Left lobe of liver (tissue), 2 donors: ENCODE results near the gene HOGA1. TPM values are rescaled to one million over a fixed set of nuclear protein-coding genes. Genes with fewer than 3 reads are reported as not detected.
"Not testable (repeated sequence)": the region's sequence is repeated elsewhere in the genome, so short reads cannot be mapped to it uniquely, and the experiment has no call there.

Source experiments
- ATAC-seq: fragments of 200-7000 bp; cut with Tn5 transposase; one replicate; pipeline ENCODE4 v1.9.1; 2020; ENCODE audit warnings: mild to moderate bottlenecking, moderate library complexity
- DNase-seq: peaks from one replicate; pipeline ENCODE4 v3.0.0-alpha.2; 2020; ENCODE audit warnings: low spot score
- total RNA-seq: library from RNA; stranded (reverse); gene quantifications from one replicate; pipeline ENCODE4 v1.2.1, GENCODE V29; 2021
- donor health status: DM: no; HTN: no; CAD: no; lungs with moderate emphysema.
- donor health status: DM: no; HTN: yes; CAD: no.

The HOGA1 gene
- total RNA-seq, 1 donor from 2014 or later = 66.2 TPM

DNA sequence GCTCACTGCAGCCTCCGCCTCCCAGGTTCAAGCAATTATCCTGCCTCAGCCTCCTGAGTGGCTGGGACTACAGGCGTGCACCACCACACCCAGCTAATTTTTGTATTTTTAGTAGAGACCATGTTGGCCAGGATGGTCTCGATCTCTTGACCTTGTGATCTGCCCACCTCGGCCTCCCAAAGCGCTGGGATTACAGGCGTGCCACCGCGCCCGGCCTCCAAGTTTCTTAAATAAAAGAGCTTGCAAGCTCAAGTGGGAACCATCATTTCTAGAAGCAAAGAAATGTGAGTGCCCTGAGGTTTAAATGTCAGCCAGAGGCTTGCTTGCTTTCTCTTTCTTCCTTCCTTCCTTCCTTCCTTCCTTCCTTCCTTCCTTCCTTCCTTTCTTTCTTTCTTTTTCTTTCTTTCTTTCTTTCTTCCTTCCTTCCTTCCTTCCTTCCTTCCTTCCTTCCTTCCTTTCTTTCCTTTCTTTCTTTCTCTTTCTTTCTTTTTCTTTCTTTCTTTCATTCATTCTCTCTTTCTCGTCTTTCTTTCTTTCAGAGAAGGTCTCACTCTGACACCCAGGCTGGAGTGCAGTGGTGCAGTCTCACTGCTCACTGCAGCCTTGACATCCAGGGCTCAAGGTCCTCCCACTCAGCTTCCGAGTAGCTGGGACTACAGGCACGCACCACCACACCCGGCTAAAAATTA is 58.4 kb downstream of the HOGA1 start:
- DNase-seq, ATAC-seq: not testable (repeated sequence)

DNA sequence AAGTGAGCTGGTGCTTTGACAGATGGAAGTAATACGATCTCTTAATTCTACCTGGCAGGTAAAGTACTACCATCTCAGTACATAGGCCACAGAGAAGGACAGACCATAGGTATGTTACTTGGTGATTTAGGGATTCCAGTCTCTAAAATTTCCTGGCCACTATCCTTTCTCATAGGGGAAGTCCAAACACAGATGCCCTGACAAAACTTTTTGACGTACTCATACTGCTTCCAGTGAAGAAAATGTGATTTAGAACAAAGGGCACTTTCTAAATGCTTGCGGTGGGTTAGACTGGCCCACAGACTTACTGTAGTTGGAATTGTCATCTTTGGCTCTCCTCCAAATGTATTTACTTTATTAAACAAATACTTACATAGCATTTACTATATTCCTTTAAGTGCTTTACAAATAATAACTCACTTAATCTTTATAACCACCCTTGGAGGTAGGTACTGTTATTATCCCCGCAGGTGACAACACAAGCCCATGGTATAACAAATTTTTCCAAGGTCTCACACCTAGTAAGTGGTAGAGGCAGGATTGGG is 59.3 kb downstream of the HOGA1 start:
- ATAC-seq = no peak
- no peak for DNase-seq

DNA sequence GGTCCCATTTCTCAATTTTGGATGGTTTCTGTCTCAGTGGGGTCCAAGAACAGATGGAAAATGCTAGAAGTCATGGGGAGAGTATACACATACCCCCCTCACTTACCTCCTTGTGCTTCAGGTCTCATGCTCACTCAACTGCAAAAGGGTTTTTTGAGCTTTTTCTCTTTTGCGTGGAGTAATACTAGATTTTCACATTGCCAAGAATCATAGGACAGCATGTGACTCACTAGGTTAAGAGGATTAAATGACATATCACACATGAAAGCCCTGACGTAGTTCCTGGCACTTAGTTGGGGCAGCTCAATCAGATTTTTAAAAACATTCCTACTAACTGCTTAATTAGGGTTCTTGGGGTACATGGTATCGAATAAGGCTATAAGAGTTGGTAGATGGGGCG is 60.7 kb downstream of the HOGA1 start:
- no peak for DNase-seq
- no peak for ATAC-seq

DNA sequence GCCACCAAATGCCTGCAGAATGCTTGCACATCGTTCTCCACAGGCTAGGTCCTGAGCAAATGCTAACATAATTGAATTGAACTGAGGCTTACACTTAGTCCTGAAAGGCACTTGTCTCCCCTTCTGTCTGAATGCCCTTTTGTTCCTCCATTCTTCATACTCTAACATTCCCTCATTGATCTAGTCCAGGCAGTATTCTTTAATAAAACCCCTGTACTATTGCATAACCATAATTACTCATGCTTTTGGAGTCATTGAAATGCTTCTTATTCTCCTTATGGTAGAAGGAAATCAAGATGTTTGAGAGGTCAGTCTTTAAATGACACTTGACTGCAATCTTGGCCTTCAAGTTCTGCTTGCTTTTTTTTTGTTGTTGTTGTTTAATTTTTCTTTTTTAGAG is 63.4 kb downstream of the HOGA1 start:
- DNase-seq = no peak
- no peak for ATAC-seq

DNA sequence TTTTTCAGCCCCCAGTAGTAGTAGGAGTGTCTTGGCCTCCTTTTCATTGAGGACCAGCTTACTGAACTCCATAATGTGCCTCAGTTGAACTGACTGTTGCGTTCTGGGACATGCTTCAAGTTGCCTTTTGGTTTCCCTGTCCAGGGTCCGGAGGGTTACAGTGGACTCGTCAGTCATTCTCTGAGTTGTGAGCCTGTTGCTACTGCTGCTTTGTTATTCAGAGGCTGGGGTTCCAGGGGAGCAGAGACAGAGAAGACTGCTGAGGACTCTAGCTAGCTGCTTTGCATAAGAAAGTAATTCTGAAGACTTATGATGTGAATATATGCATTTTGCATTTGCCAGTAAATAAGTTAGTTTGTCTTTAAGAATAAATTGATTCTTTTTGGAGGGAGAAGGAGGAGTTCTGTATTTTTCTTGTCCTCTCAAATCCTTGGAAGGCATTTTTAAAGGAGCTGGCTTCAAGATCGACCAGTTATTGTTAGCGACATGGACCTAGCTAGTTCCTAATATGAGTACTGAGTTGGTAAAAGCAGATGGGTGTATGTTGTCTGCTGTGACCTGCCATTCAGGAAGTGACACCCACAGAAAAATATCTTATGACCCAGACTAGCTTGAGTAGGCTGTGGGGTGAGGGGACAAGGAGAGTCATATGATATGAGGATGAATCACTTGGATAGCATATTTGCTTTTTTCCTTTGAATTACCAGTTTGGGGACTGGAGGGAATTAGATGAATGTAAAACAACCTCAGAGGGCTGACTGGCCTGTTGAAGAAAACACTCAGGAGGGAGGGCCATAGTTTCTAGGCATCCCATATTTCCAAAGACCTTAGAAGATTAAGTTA is 64.6 kb downstream of the HOGA1 start:
- DNase-seq = no peak

DNA sequence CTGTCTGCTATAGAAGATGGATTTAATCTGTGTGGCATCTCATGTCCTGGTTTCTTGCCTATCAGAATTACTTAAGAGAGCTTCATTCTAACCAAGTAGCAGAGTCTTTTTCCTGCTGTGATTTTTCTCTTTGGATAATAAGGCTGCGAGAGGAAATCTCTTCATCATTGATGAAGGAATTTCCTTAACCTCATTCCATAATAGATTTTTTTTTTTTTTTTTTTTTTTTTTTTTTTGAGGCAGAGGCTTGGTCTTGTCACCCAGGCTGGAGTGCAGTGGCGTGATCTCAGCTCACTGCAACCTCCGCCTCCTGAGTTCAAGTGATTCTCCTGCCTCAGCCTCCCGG is 65.2 kb downstream of the HOGA1 start:
- ATAC-seq, DNase-seq: not testable (repeated sequence)

More for the DNA sequence above, 64.6 kb downstream of the HOGA1 start:
- peak; percentile 61 for ATAC-seq

DNA sequence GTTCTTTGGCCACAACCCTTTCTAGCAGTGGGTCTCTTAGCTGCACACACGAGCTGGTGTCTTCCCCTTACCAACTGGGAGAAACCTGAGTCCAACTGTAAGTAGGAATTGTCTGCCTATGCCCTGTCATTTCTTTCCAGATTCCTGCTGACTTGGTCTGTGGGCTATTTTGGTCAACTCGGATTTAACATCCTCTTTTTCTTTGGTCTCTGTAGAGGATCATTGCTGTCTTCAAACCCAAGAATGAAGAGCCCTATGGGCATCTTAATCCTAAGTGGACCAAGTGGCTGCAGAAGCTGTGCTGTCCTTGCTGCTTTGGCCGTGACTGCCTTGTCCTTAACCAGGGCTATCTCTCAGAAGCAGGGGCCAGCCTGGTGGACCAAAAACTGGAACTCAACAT is 66.5 kb downstream of the HOGA1 start:
- no peak for ATAC-seq
- no peak for DNase-seq

DNA sequence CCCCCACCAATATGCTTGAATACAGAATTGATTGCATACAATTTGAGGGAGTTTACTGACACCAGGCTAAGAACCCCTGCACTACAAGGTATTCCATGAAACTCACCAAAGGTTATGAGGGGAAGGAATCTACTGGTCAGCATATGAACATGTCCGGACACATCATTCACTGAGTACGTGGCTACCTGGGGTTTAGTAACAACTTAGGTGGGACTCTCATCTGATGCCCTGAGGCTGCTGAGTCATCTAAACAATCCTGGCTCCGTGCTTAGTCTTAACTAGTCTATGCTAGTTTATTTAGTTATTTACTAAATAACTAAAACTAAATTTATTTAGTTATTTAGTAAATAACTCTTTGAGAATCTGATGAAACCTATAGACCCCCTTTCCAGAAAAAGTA is 67.6 kb downstream of the HOGA1 start:
- DNase-seq = no peak
- no peak for ATAC-seq

DNA sequence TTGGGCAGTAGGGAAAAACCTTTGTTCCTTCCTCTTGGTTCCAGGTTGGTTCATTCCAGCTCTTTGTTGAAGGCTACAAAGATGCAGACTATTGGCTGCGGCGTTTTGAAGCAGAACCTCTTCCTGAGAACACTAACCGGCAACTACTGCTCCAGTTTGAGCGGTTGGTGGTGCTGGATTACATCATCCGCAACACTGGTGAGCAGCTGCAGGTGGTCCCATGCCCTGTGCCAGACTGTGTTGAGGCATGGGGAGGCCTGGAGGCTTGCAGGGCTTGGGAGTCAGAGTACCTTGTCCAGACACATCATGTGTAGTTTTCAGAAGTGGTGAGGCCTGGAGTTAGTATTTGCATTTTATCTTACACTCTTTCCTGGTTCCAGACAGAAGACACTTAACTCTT is 72.6 kb downstream of the HOGA1 start:
- ATAC-seq (no peak), DNase-seq (no peak)

DNA sequence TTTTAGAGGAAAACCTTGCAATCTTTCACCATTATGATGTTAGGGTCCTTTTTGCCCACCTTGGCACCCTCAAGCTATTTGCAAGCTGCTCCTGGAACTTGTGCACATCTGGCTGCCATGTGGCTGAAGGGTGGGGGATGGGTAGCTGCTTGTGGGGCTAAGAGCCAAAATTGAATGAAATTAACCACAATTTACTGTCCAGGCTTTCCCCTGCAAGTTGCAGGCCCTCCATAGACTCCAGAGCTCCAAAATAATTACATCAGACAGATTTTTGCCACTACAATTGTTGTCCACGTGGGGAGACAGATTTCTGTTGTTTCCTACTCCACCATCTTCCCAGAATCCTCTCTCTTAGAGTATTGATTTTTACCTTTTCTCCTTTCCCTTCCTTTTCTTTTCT is 75.4 kb downstream of the HOGA1 start:
- DNase-seq (no peak), ATAC-seq (no peak)

Other genes with a start within 250 kb of the HOGA1 start
- gene FRAT2, start 249.7 kb upstream of the HOGA1 start, total RNA-seq = 10.3 TPM
- 7.0 TPM for gene RRP12, start 183.0 kb upstream of the HOGA1 start, total RNA-seq
- 151 TPM for gene PGAM1, start 158.2 kb upstream of the HOGA1 start, total RNA-seq
- gene EXOSC1, start 138.4 kb upstream of the HOGA1 start, total RNA-seq = 10.3 TPM
- 25.2 TPM for gene ZDHHC16, start 138.2 kb upstream of the HOGA1 start, total RNA-seq
- 20.7 TPM for gene MMS19, start 86.0 kb upstream of the HOGA1 start, total RNA-seq
- 7.1 TPM for gene UBTD1, start 85.5 kb upstream of the HOGA1 start, total RNA-seq
- gene ANKRD2, start 11.6 kb upstream of the HOGA1 start, total RNA-seq = not detected
- 3.7 TPM for gene C10orf62, start 5.3 kb downstream of the HOGA1 start, total RNA-seq
- gene MORN4, start 49.1 kb downstream of the HOGA1 start, total RNA-seq = 0.81 TPM
- gene PI4K2A, start 56.3 kb downstream of the HOGA1 start, total RNA-seq = 5.6 TPM
- gene AVPI1, start 102.9 kb downstream of the HOGA1 start, total RNA-seq = 26.4 TPM
- 2.0 TPM for gene MARVELD1, start 129.3 kb downstream of the HOGA1 start, total RNA-seq
- 10.7 TPM for gene ZFYVE27, start 152.7 kb downstream of the HOGA1 start, total RNA-seq
- 6.4 TPM for gene SFRP5, start 187.6 kb downstream of the HOGA1 start, total RNA-seq